ENCODE measurements around the gene IGF2BP3. TPM values are rescaled to one million over a fixed set of nuclear protein-coding genes. Genes with fewer than 3 reads are reported as not detected.

The IGF2BP3 gene
- total RNA-seq, 1 donor from 2014 or later = 242 TPM

DNA sequence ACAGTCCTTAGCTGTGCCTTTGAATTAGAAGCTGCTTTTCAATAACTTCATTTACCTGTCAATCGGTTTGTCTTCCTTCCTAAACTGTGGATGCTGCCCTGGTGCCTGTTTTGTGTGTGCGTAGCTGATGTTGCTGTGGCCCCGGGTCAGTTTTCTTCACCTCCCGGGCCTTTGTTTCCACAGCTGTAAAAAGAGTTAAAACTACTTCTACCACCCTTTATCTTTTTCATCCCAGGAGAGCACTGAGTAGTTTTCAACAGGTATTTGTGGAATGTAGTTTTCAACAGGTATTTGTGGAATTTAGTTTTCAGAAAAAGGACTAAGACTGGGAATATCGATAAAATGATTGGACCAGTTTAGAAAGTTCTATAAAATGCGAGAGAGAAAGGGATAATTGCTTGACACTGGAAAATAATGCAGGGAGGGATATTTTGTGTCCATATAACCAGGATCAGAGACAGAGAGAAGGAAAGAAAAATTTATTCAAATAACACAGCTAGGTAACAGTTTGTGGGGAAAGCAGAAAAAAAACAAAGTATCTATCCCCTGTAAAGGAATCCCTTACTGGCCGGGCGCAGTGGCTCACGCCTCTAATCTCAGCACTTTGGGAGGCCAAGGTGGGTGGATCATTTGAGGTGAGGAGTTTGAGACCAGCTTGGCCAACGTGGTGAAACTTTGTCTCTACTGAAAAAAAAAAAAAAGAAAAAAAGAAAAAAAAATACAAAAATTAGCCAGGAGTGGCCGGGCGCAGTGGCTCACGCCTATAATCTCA, 15.9 kb upstream of the IGF2BP3 start:
- H3K79me2 ChIP-seq (ENCODE audit: low read depth) = peaks cover 15% of the 10 kb centered on the region
- Mint-ChIP-seq H3K4me3 (no peak overlapping the region), H3K27me3 (ENCODE audit: insufficient read depth, low read depth) (peaks cover 5% of the 10 kb centered on the region), H3K27ac (no peak overlapping the region), H3K36me3 (peaks cover 6% of the 10 kb centered on the region), H3K4me1 (peaks cover 5% of the 10 kb centered on the region), H3K9me3 (no peaks in the 10 kb centered on the region)
- no peaks in the 10 kb centered on the region for H3K36me3 ChIP-seq
- H2AFZ ChIP-seq (replicated peaks) = no peak overlapping the region
- no peak for DNase-seq (ENCODE audit: low spot score)
- peaks cover 18% of the 10 kb centered on the region for H3F3A ChIP-seq (ENCODE audit: low read depth)
- TF ChIP-seq EZH2 (IDR thresholded peaks at IDR 0.05) (no peak), EZH2phosphoT487 (IDR thresholded peaks at IDR 0.05) (no peak)
- TF ChIP-seq, protein P1, sequence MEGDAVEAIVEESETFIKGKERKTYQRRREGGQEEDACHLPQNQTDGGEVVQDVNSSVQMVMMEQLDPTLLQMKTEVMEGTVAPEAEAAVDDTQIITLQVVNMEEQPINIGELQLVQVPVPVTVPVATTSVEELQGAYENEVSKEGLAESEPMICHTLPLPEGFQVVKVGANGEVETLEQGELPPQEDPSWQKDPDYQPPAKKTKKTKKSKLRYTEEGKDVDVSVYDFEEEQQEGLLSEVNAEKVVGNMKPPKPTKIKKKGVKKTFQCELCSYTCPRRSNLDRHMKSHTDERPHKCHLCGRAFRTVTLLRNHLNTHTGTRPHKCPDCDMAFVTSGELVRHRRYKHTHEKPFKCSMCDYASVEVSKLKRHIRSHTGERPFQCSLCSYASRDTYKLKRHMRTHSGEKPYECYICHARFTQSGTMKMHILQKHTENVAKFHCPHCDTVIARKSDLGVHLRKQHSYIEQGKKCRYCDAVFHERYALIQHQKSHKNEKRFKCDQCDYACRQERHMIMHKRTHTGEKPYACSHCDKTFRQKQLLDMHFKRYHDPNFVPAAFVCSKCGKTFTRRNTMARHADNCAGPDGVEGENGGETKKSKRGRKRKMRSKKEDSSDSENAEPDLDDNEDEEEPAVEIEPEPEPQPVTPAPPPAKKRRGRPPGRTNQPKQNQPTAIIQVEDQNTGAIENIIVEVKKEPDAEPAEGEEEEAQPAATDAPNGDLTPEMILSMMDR (IDR thresholded peaks at IDR 0.05) = no peak
- no peaks in the 10 kb centered on the region for H3K27me3 ChIP-seq
- no peak overlapping the region for H3K4me3 ChIP-seq
- peak overlapping the region; percentile 30 for H3K27ac ChIP-seq
- peaks cover 5% of the 10 kb centered on the region for H3K4me1 ChIP-seq
- H3K4me2 ChIP-seq = no peak overlapping the region
- H3K9me3 ChIP-seq (ENCODE audit: low read depth) = no peaks in the 10 kb centered on the region
- H3K9ac ChIP-seq = peak overlapping the region; percentile 9
- H4K20me1 ChIP-seq (ENCODE audit: low read depth) = no peaks in the 10 kb centered on the region

DNA sequence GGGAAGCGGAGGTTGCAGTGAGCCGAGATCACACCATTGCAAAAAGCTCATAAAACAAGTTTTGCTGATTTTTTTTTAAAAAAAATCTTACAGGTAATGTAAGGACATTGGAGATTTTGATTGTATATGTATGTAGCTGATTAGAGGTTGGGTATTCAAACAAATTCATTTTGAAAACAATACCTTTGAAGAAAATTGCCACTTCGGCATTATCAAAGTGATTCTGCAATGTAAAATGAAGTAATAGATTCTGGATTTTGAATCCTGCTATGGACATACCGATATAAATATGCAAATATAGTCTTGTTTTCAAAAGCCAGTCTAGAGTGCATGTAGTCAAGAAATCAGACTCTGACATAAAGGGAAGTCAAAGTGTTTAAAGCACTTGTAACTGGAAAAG, 12.4 kb upstream of the IGF2BP3 start:
- Mint-ChIP-seq H3K4me1 (peaks cover 8% of the 10 kb centered on the region), H3K9me3 (no peaks in the 10 kb centered on the region)

DNA sequence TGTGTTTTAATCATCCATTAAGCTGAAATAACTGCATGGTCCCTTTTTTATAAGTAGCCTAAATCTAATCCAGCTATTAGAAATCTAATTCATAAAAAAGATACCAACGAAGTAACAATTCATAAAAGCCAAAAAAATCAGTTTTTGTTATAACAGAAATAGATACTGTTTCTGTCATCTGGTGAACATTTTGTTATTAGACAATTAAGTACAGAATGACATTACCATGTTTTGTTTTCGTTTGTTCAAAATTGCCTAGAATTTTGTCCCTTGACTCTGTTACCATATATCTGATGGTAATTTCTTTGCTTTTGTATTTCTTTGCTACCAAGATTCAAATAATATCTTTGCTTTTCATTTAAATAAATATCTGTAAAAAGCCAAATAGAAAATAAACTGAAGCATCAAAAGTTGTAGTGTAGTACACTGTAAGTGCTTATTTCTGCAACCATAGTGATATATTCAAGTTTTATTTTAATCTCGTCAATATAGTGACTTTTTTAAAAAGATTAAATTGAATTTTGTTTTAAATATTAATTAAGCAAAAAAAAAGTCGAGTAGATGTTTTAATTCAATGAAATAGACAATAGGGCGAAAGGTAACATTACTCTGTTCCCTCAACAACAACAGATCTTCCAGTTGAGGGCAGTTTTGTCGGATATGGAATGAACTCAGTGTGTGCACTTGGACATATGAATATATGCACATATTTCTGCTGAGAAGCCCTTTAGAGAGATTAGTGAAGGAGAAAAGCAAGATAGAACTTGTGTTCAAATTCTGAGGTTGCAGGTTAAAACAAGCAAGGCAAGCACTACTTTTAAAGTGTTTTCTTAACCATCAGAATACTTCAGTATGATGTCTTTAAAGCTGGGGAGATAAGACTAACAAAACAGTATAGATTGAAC, 7.9 kb upstream of the IGF2BP3 start:
- Mint-ChIP-seq H3K27ac (no peak overlapping the region), H3K4me3 (no peak overlapping the region), H3K4me1 (peaks cover 17% of the 10 kb centered on the region), H3K27me3 (ENCODE audit: insufficient read depth, low read depth) (no peaks in the 10 kb centered on the region), H3K9me3 (no peaks in the 10 kb centered on the region), H3K36me3 (no peaks in the 10 kb centered on the region)
- Histone ChIP-seq H4K20me1 (ENCODE audit: low read depth) (no peaks in the 10 kb centered on the region), H3K79me2 (ENCODE audit: low read depth) (peaks cover 85% of the 10 kb centered on the region), H3K27me3 (no peaks in the 10 kb centered on the region), H3K36me3 (no peaks in the 10 kb centered on the region), H2AFZ (replicated peaks) (no peak overlapping the region), H3F3A (ENCODE audit: low read depth) (peaks cover 37% of the 10 kb centered on the region), H3K27ac (no peak overlapping the region), H3K4me2 (peak overlapping the region; percentile 95), H3K4me1 (peaks cover 27% of the 10 kb centered on the region), H3K9ac (no peak overlapping the region), H3K9me3 (ENCODE audit: low read depth) (no peaks in the 10 kb centered on the region), H3K4me3 (no peak overlapping the region)
- no peak for TF ChIP-seq EZH2phosphoT487 (IDR thresholded peaks at IDR 0.05)
- DNase-seq (ENCODE audit: low spot score) = no peak

More for the DNA sequence above, 12.4 kb upstream of the IGF2BP3 start:
- DNase-seq (ENCODE audit: low spot score) = no peak
- peaks cover 5% of the 10 kb centered on the region for H3K27me3 Mint-ChIP-seq (ENCODE audit: insufficient read depth, low read depth)
- H3F3A ChIP-seq (ENCODE audit: low read depth) = peaks cover 7% of the 10 kb centered on the region
- no peak overlapping the region for H2AFZ ChIP-seq (replicated peaks)
- peaks cover 46% of the 10 kb centered on the region for H3K79me2 ChIP-seq (ENCODE audit: low read depth)
- no peaks in the 10 kb centered on the region for H3K9me3 ChIP-seq (ENCODE audit: low read depth)
- H4K20me1 ChIP-seq (ENCODE audit: low read depth) = no peaks in the 10 kb centered on the region
- H3K4me3 ChIP-seq = no peak overlapping the region
- no peak overlapping the region for H3K27ac ChIP-seq
- no peaks in the 10 kb centered on the region for H3K27me3 ChIP-seq
- TF ChIP-seq EZH2phosphoT487 (IDR thresholded peaks at IDR 0.05) (no peak), EZH2 (IDR thresholded peaks at IDR 0.05) (no peak)
- TF ChIP-seq, protein P1 (IDR thresholded peaks at IDR 0.05) = no peak
- H3K9ac ChIP-seq = no peak overlapping the region
- H3K4me3 Mint-ChIP-seq = no peak overlapping the region
- no peak overlapping the region for H3K4me2 ChIP-seq
- peaks cover 4% of the 10 kb centered on the region for H3K36me3 Mint-ChIP-seq
- peaks cover 16% of the 10 kb centered on the region for H3K4me1 ChIP-seq
- H3K36me3 ChIP-seq = no peaks in the 10 kb centered on the region
- H3K27ac Mint-ChIP-seq = no peak overlapping the region

All from neural progenitor cell (in vitro differentiated cells).